BLaER1 treated with 17β-estradiol and CSF1 and Interleukin-3, amounts not matched to agents 10 nM and 100 nM (cell line): ENCODE data around the gene MYORG.

Experiments used
- H3K27ac ChIP-seq, 11 experiments: shearing (Covaris generic); formaldehyde crosslinking; 2 replicates each; pipeline ENCODE4 v1.8.1; 2022
- H3K27me3 ChIP-seq, 11 experiments: shearing (Covaris generic); formaldehyde crosslinking; 2 replicates each; pipeline ENCODE4 v1.8.1; 2022
- H3K36me3 ChIP-seq, 11 experiments: shearing (Covaris generic); formaldehyde crosslinking; 2 replicates each; pipeline ENCODE4 v1.8.1; 2022
- H3K4me1 ChIP-seq, 10 experiments: shearing (Covaris generic); formaldehyde crosslinking; 2 replicates each; pipeline ENCODE4 v1.8.1; 2022
- H3K4me2 ChIP-seq, 11 experiments: shearing (Covaris generic); formaldehyde crosslinking; 2 replicates each; pipeline ENCODE4 v1.8.1; 2022
- H3K4me3 ChIP-seq, 10 experiments: shearing (Covaris generic); formaldehyde crosslinking; 2 replicates each; pipeline ENCODE4 v1.8.1; 2022
- H3K9ac ChIP-seq, 11 experiments: shearing (Covaris generic); formaldehyde crosslinking; 2 replicates each; pipeline ENCODE4 v1.8.1; 2022
- H3K9me3 ChIP-seq, 11 experiments: shearing (Covaris generic); formaldehyde crosslinking; replicated peaks in 1 of 11; 2 replicates each; pipeline ENCODE4 v1.8.1; 2022
- H4K20me1 ChIP-seq, 11 experiments: shearing (Covaris generic); formaldehyde crosslinking; 2 replicates each; pipeline ENCODE4 v1.8.1; 2022
- Cebpa-rat ChIP-seq, 11 experiments: shearing (Covaris generic); IDR thresholded peaks; 2 replicates each; pipeline ENCODE4 v1.8.1; 2022

The MYORG gene

GRCh38 chr9:34405719-34406118 lies 29.0 kb upstream of the MYORG start:
- H3K27ac ChIP-seq: no peak overlapping the region
- peaks cover 7 to 85% (median 69%) of the 10 kb centered on the region in 11 experiments; a peak in 21 of 22 replicates for H4K20me1 ChIP-seq
- TF ChIP-seq Cebpa-rat (IDR thresholded peaks at IDR 0.05): no peak
- no peaks in the 10 kb centered on the region for H3K4me1 ChIP-seq
- H3K9me3 ChIP-seq: no peaks in the 10 kb centered on the region
- H3K4me3 ChIP-seq: no peak overlapping the region
- H3K4me2 ChIP-seq: no peak overlapping the region
- H3K36me3 ChIP-seq: peaks cover 36 to 63% (median 46%) of the 10 kb centered on the region in 11 experiments
- H3K9ac ChIP-seq: no peak overlapping the region
- H3K27me3 ChIP-seq: no peaks in the 10 kb centered on the region

GRCh38 chr9:34403554-34404380 lies 27.1 kb upstream of the MYORG start:
- H3K4me1 ChIP-seq: no peaks in the 10 kb centered on the region
- H3K36me3 ChIP-seq: peaks cover 46 to 82% (median 63%) of the 10 kb centered on the region in 11 experiments
- no peak overlapping the region for H3K9ac ChIP-seq
- TF ChIP-seq Cebpa-rat (IDR thresholded peaks at IDR 0.05): no peak
- no peak overlapping the region for H3K27ac ChIP-seq
- peaks cover 0 to 71% (median 55%) of the 10 kb centered on the region in 11 experiments; a peak in 20 of 22 replicates for H4K20me1 ChIP-seq
- no peak overlapping the region for H3K4me2 ChIP-seq
- H3K4me3 ChIP-seq: no peak overlapping the region
- no peaks in the 10 kb centered on the region for H3K27me3 ChIP-seq
- no peaks in the 10 kb centered on the region for H3K9me3 ChIP-seq

GRCh38 chr9:34400686-34401602 lies 24.2 kb upstream of the MYORG start:
- no peak overlapping the region for H3K27ac ChIP-seq
- H3K4me1 ChIP-seq: no peaks in the 10 kb centered on the region
- H3K4me3 ChIP-seq: no peak overlapping the region
- no peak for TF ChIP-seq Cebpa-rat (IDR thresholded peaks at IDR 0.05)
- no peak overlapping the region for H3K4me2 ChIP-seq
- H3K27me3 ChIP-seq: no peaks in the 10 kb centered on the region
- no peaks in the 10 kb centered on the region for H3K9me3 ChIP-seq
- no peak overlapping the region for H3K9ac ChIP-seq
- peaks cover 48 to 94% (median 72%) of the 10 kb centered on the region in 11 experiments for H3K36me3 ChIP-seq
- peaks cover 0 to 45% (median 29%) of the 10 kb centered on the region in 11 experiments; a peak in 18 of 22 replicates for H4K20me1 ChIP-seq

GRCh38 chr9:34400275-34400674 lies 23.6 kb upstream of the MYORG start:
- H3K4me2 ChIP-seq: no peak overlapping the region
- H3K27me3 ChIP-seq: no peaks in the 10 kb centered on the region
- no peak overlapping the region for H3K9ac ChIP-seq
- H3K27ac ChIP-seq: no peak overlapping the region
- H3K36me3 ChIP-seq: peaks cover 43 to 87% (median 66%) of the 10 kb centered on the region in 11 experiments
- TF ChIP-seq Cebpa-rat (IDR thresholded peaks at IDR 0.05): no peak
- H3K4me3 ChIP-seq: no peak overlapping the region
- no peaks in the 10 kb centered on the region for H3K9me3 ChIP-seq
- no peaks in the 10 kb centered on the region for H3K4me1 ChIP-seq
- peaks cover 0 to 38% (median 23%) of the 10 kb centered on the region in 11 experiments; a peak in 16 of 22 replicates for H4K20me1 ChIP-seq

GRCh38 chr9:34399729-34400128 lies 23.0 kb upstream of the MYORG start:
- H3K9me3 ChIP-seq: no peaks in the 10 kb centered on the region
- no peak overlapping the region for H3K4me2 ChIP-seq
- H3K27ac ChIP-seq: no peak overlapping the region
- no peak for TF ChIP-seq Cebpa-rat (IDR thresholded peaks at IDR 0.05)
- peaks cover 42 to 82% (median 61%) of the 10 kb centered on the region in 11 experiments for H3K36me3 ChIP-seq
- no peak overlapping the region for H3K9ac ChIP-seq
- H3K4me3 ChIP-seq: no peak overlapping the region
- H3K4me1 ChIP-seq: no peaks in the 10 kb centered on the region
- peaks cover 0 to 32% (median 17%) of the 10 kb centered on the region in 11 experiments; a peak in 16 of 22 replicates for H4K20me1 ChIP-seq
- H3K27me3 ChIP-seq: no peaks in the 10 kb centered on the region

GRCh38 chr9:34398875-34399274 lies 22.2 kb upstream of the MYORG start:
- H3K4me1 ChIP-seq: no peaks in the 10 kb centered on the region
- H3K9me3 ChIP-seq: no peaks in the 10 kb centered on the region
- H3K4me3 ChIP-seq: no peak overlapping the region
- H3K27me3 ChIP-seq: no peaks in the 10 kb centered on the region
- no peak overlapping the region for H3K27ac ChIP-seq
- peaks cover 42 to 73% (median 61%) of the 10 kb centered on the region in 11 experiments for H3K36me3 ChIP-seq
- H3K9ac ChIP-seq: no peak overlapping the region
- no peak overlapping the region for H3K4me2 ChIP-seq
- TF ChIP-seq Cebpa-rat (IDR thresholded peaks at IDR 0.05): no peak
- H4K20me1 ChIP-seq: peaks cover 0 to 26% (median 11%) of the 10 kb centered on the region in 11 experiments; a peak in 13 of 22 replicates

GRCh38 chr9:34396276-34397214 lies 19.8 kb upstream of the MYORG start:
- Histone ChIP-seq H4K20me1 (peaks cover 0 to 14% (median 0%) of the 10 kb centered on the region in 11 experiments; a peak in 4 of 22 replicates), H3K27me3 (no peaks in the 10 kb centered on the region), H3K27ac (no peak overlapping the region), H3K36me3 (peaks cover 21 to 50% (median 40%) of the 10 kb centered on the region in 11 experiments; a peak in 21 of 22 replicates), H3K9me3 (no peaks in the 10 kb centered on the region), H3K4me3 (no peak overlapping the region), H3K4me1 (no peaks in the 10 kb centered on the region), H3K4me2 (no peak overlapping the region), H3K9ac (no peak overlapping the region)
- TF ChIP-seq Cebpa-rat (IDR thresholded peaks at IDR 0.05): no peak

GRCh38 chr9:34392511-34392910 lies 15.8 kb upstream of the MYORG start:
- Histone ChIP-seq H3K4me1 (no peaks in the 10 kb centered on the region), H3K4me2 (no peak overlapping the region; a peak in 1 of 22 replicates), H3K36me3 (peaks cover 0 to 11% (median 4%) of the 10 kb centered on the region in 11 experiments; a peak in 15 of 22 replicates), H3K4me3 (no peak overlapping the region), H3K9ac (no peak overlapping the region), H4K20me1 (peaks cover 0 to 10% (median 0%) of the 10 kb centered on the region in 11 experiments; a peak in 2 of 22 replicates), H3K9me3 (no peaks in the 10 kb centered on the region), H3K27me3 (no peaks in the 10 kb centered on the region), H3K27ac (no peak overlapping the region)
- TF ChIP-seq Cebpa-rat (IDR thresholded peaks at IDR 0.05): no peak
